Mammary epithelial cell (primary cell): ENCODE measurements around the gene ACYP2.

ENCODE experiments used
- EZH2 ChIP-seq: IDR thresholded peaks from 2 replicates; pipeline ENCODE4 v1.6.1; 2012; ENCODE audit warnings: low read length, inconsistent platforms, borderline replicate concordance
- TF ChIP-seq, protein P1 (sequence below), 2 donors: IDR thresholded peaks in 1 of 2; conservative IDR thresholded peaks in 1 of 2; 2 replicates each; pipeline ENCODE4 v1.5.1; 2011 to 2012; ENCODE audit warnings: inconsistent platforms in 2 of 2, low read length in 2 of 2, mild to moderate bottlenecking in 2 of 2, control low read depth in 1 of 2, low read depth in 1 of 2; ENCODE audit not compliant: insufficient read depth in 1 of 2; ENCODE audit errors: extremely low read depth in 1 of 2

DNA sequence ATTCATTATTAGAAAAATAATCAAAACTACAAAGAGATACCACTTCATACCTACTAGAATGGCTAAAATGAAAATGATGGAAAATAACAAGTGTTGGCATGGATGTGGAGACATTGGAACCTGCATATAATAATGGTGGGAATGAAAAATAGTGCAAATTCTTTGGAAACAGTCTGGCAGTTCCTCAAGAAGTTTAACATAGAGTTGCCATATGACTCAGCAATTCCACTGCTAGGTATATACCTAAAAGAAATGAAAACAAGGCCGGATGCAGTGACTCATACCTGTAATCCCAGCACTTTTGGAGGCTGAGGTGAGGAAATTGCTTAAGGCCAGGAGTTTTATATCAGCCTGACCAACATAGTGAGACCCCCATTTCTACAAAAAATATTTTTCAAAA lies 41.6 kb upstream of the ACYP2 start:
- TF ChIP-seq, protein P1, sequence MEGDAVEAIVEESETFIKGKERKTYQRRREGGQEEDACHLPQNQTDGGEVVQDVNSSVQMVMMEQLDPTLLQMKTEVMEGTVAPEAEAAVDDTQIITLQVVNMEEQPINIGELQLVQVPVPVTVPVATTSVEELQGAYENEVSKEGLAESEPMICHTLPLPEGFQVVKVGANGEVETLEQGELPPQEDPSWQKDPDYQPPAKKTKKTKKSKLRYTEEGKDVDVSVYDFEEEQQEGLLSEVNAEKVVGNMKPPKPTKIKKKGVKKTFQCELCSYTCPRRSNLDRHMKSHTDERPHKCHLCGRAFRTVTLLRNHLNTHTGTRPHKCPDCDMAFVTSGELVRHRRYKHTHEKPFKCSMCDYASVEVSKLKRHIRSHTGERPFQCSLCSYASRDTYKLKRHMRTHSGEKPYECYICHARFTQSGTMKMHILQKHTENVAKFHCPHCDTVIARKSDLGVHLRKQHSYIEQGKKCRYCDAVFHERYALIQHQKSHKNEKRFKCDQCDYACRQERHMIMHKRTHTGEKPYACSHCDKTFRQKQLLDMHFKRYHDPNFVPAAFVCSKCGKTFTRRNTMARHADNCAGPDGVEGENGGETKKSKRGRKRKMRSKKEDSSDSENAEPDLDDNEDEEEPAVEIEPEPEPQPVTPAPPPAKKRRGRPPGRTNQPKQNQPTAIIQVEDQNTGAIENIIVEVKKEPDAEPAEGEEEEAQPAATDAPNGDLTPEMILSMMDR (conservative IDR thresholded peaks at IDR 0.05 in 1 of 2, IDR thresholded peaks at IDR 0.05 in 1 of 2; ENCODE audit: extremely low read depth in 1 of 2, insufficient read depth in 1 of 2, low read depth in 1 of 2, low read length in 2 of 2): no peak
- TF ChIP-seq EZH2: no peak
